HG03039 (cell line): ENCODE measurements around the gene PLEKHA8.

Experiments
- ATAC-seq: cut with Tn5 transposase; IDR thresholded peaks from one replicate; pipeline ENCODE4 v1.9.1; 2021; ENCODE audit warnings: mild to moderate bottlenecking, moderate library complexity; ENCODE audit not compliant: unreplicated experiment

Gene PLEKHA8

GRCh38 chr7:30061786-30062185, 33.6 kb downstream of the PLEKHA8 start:
- peak; percentile 67 for ATAC-seq

- no peak for ATAC-seq
These were observed 34.4 kb downstream of the PLEKHA8 start for GRCh38 chr7:30062587-30062986.

- no peak for ATAC-seq
These were observed 37.5 kb downstream of the PLEKHA8 start for GRCh38 chr7:30065746-30066145.

DNA sequence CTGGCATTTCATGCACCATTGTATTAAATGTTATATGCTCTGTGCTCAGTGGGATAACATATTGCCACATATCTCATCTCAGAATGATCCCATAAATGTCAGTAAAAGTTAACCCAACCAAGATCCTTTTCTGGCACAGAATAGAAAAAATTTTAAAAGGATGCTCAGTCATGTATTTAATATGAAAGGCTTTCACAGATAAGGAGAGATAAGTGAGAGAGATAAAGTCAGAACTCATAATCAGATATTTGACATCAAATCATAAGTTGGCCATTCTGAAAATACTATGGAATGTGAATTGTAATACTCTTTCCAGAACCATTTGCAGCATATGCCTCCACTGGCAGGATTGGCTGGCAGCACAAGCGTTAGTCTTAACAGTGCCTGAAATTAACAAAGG, 38.5 kb downstream of the PLEKHA8 start:
- ATAC-seq, result no peak

DNA sequence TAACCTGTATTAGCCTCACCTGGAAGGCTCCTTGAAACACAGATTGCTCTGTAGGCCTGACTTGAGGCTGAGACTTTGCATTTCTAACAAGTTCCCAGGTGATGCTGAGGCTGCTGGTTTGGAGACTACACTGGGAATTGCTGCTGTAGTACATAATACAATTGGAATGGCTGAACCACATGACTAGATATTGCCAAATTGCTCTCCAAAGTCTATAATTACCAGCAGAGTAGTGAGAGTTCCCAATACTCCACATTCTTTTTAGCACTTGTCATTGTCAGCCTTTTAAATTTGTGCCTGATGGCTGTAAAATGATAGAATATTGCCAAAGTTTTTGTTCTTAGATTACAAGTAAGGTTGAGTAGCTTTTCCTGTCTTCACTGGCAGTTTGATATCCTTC, 39.9 kb downstream of the PLEKHA8 start:
- no peak for ATAC-seq

DNA sequence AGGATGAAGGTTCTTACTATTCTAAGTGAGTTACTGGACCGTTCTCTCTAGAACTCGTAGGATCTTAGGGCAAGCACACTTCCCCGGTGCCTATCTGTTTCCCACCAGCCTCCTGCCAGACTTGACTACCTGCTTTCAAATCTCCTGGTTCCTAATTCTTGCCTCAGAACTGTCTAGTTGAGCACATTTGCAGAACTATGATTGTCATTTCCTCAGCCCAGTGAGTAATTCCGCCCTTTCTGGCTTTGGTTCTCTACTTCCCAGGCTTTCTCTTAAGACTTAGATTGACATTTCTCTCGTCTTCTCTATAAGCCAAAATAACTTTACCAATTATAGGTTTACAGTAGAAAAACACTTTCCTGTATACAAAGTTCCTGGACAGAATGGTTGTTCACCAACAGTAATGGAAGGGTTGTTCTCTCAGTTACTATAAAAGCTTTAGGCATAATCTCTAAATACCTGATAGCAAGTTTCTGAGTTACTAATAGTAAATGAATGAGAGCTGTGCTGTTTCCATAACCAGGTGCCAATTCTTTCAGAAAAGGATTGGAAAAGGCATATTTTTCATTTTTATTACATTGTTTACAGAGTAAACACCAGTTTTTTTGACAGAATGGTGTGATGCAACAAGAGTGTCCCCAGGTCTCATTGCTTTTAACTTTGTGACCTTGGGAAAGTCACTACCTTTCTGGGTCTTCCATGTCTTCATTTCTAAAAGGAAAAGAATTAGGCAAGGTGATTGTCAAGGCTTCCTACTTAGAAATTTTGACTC, 41.1 kb downstream of the PLEKHA8 start:
- ATAC-seq, result no peak

DNA sequence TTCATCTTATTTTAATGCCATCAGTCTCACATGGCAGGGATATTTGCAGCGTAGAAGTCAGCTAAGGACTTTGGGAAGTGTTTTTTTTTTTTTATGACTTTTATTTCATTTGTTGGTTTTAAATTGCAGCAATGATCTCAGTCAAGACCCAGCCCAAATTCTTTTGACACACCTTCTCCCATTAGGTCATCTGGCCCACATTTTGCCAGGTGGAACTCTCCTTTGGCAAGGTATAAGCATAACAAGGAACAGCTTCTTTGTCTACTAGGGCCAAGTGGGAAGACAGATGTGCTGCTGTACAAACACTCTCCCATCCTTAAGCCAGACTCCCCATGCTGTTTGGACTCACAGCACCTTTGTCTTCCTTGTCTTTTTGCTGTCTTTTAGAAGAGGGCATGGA, 41.8 kb downstream of the PLEKHA8 start:
- ATAC-seq, result no peak

DNA sequence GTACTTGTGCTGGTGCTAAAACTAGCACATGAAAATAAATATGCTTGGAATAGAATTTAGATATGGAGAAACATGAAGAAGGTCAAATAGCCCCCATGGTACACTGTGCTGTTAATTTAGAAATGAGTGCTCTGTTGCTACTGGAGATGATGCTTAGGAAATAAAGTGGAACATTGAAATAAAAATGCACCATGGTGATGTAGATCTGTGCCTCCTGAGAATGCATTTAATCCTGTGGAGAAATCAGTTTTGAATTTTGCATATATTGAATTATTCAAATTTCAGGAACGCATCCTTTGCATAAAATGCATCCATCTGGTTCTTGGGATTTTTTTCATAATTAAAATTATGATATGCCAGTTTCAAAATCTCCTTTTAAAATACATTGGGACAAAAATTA, 44.5 kb downstream of the PLEKHA8 start:
- ATAC-seq, result no peak

DNA sequence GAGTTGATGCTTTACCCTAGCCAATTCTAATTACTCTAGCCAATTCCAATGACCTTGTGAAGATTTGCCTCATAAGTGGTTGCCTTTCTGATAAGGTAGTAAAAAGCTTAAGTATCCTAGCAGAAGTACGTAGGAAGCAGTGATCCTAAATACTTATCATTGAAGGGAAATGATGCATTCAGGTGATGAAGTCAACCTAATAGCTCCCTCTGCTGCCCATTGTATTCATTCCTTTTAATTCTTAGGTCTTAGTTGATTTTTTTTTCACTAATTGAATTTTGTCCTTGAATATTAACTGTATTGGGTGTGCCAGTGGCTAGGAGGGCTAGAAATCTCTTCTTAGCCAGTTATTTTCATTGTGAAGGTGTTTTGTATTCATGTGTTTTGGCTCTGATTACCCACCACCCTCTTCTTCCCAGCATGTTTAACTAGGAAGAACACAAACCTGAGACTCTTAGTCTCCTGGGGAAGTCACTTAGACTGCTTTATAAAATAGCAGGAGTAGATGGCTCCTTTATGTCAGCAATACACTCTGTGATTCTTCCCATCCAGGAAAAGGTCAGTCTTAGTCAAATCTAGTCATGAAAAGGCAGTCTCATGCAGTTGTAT, 46.3 kb downstream of the PLEKHA8 start:
- no peak for ATAC-seq

- no peak for ATAC-seq
These were observed 48.2 kb downstream of the PLEKHA8 start for GRCh38 chr7:30076411-30076810.

DNA sequence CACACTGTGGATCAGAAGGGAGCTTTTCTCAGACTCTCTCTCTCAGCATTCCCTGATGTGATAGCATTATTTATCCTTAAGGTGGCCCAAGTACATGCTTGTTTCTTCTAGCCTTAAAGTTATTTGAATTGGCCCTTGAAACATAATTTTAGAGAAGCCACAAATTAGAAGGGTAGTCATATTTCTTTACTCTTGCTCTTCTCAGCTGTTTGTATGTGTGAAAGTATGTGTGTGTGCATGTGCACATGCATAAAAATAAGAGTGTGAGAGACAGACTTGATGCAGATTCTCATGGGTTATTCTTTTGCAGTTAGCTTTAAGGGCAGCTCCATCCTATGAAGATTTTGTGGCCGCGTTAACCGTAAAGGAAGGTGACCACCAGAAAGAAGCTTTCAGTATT, 50.1 kb downstream of the PLEKHA8 start:
- no peak for ATAC-seq

DNA sequence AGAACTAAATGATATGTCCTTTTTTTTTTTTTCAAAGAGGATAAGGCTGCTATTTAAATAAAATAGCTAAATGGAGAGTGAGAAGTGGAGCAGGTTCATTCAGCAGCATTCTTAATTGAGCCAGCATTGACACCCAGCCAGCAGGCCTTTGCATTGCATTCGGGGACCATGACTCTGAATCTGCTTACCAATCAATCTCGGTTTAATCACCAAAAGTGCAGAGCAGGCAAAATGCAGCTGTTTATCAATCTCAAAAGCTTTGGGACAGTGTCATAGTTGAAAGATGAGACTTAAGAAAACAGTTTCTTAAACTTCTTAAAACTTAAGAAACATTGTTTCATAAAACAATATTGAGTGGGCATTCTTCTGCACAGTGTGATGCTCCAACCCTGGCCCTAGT, 51.7 kb downstream of the PLEKHA8 start:
- no peak for ATAC-seq

DNA sequence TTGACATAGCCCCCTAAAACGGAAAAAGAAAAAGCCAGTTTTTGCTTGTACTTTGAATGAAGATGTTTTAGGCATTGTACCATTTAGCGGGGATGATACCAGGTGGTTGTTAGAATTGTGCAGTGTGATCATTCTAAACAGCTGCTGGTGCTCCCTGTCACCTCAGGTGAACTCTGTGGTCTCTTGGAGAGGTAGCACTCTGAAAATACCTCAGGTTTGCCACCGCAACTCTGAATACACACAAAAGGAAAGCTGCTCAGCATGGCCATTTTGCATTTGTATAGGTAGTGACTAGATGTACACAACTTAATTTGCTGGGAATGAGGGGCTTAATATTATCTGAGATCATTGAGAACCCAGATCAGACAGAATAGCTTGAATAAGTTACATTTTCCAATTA, 52.6 kb downstream of the PLEKHA8 start:
- ATAC-seq, result no peak

DNA sequence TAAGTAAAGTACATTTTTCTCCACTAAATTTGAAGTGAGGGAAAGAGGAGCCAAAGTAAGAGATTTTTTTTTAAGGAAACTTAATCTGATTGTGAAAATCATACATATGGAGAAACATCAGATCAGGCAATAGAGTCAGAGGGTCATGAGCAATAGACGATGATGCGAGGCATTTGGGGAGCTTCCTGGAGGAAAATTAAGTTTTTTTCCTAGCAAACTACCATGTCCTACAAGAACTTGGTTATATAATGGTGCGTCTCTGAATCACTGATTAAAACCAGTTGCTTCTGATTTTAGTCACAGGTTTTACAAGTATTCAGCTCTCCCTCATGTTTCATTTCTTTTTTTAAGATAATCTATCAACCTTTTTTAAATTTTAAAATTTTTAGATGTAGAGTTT, 54.5 kb downstream of the PLEKHA8 start:
- ATAC-seq, result no peak

GRCh38 chr7:30083334-30083733, 55.1 kb downstream of the PLEKHA8 start:
- no peak for ATAC-seq

DNA sequence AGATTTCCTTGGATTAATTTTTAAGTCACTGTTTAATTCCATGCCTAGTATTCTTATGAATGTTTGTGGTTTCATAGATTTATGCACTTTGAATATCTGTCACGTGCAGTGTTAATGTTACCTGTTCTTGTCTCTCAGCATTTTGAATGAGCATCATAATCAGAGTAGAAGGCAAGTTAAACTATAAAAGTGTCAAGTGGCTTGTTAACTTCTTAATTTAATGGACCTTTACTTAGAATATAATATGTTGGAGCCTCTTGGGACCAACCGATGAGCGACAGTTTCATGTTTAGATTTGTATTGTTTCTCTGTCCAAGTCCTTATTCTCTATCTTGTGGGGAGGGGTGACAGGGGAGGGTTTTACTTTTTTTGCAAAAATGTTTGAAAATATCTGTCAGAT, 56.0 kb downstream of the PLEKHA8 start:
- ATAC-seq, result no peak

GRCh38 chr7:30086529-30086928, 58.3 kb downstream of the PLEKHA8 start:
- no peak for ATAC-seq

DNA sequence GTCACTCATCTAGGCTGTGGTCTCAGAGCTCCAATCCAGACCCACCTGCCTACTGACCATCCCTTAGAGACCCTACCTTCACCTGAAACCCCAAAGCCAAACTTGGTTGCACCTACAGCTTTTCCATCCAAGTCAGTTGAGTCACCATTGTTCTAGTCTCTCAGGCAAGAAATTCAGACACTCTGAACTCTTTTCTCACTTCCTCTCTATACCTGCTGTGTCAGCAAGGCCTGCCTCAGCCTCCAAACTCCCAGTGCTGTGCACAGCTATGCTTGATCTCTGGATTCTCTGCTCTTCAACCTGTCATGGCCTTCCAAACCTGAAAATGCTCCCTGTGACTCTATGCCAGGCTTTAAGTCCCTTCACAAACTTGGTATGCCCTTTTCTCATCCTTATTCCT, 59.2 kb downstream of the PLEKHA8 start:
- ATAC-seq, result no peak

DNA sequence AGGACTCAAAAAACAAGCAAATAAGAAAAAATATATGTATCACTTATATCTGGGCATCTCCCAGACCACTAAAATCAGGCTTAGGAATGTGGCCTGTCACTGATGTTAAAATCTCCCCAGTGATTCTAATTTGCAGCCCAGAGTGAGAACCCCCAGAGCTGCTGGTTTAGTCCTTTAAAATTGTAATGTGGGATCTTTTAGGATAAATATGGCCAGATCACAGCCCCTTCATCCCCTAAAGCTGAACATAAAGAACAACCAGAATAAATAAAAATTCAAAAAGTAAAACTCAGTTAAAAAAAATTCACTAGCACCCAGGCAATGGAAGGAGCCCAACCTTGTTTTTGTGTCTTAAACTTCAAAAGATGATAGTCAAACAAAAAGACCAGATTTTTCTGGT, 60.1 kb downstream of the PLEKHA8 start:
- no peak for ATAC-seq

GRCh38 chr7:30090111-30090510, 61.9 kb downstream of the PLEKHA8 start:
- ATAC-seq, result no peak

GRCh38 chr7:30091491-30091912, 63.3 kb downstream of the PLEKHA8 start:
- no peak for ATAC-seq

- ATAC-seq, result no peak
These were observed 63.8 kb downstream of the PLEKHA8 start for GRCh38 chr7:30091987-30092386.
